Embryonic facial prominence (tissue), 1 donor: ENCODE data around the gene NRXN3.

Experiments used
- DNase-seq: peaks from one replicate; pipeline ENCODE4 v3.0.0-alpha.2; 2016; ENCODE audit errors: extremely low spot score

Gene NRXN3

DNA sequence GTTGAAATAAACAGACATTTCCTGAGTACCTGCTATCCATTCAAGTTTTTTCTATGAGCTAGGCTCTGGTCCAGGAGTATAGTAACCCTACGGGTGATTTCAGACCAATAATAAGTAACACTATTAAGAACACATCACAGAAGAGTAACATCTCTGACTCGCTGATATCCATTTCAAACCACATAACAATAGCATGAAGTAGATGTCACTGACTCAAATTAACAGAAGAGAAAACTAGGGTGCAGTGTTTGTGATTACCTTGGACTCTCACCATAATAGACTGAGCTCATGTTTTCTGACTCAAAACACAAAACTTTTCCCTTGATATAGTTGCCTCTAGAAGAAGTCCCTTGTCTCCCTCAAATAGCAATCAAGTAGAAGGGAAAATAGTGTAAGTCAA, 1618.2 kb downstream of the NRXN3 start:
- no peak for DNase-seq

DNA sequence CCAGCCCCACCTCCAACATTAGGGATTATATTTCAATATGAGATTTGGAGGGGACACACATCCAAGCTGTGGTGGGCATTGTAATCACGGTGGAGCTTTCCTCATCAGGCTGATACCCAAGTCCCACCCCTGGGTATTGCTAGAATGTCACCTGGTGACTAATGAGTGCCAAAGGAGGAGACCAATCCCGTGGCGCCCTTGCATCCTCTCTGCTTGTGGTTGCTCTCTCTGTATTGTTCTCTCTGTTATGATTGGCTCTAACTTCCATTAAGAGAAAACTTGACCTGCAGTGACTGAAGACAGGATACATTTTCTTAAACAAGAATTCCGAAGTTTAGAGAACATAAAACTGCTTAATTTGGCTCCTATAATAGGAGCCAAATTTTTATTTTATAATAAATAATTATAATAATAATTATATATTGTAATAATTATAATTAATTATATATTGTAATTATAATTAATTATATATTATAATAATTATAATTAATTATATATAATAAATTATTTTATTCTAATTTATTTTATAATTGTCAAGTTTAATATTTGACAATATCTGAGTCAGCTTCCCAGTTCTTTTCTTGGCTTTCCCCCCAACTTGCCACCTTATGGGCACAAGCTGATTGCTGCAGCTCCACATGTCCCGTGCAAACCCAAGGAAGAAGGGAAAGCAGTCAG, 1621.0 kb downstream of the NRXN3 start:
- DNase-seq = no peak

DNA sequence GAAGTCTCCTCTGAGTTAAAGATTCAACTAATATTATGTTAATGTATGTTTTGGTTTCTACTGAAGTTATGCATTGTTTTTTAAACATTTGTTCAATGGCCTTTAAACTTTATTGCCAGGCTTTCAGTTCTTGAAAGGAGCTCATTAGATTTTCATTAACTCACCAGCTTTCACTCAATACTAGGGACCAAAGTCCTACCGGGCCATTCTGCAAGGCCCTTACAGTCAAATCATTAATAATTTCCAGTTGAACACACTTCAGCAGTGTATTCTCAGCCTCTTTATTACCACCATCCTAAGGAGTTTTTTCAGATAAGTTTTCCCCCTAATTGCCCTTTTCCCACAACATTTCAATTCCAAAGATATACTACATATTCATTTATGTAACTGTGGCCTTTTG, 1631.9 kb downstream of the NRXN3 start:
- DNase-seq = no peak

- DNase-seq = no peak
Measured at GRCh38 chr14:79805636-79806035, 1635.5 kb downstream of the NRXN3 start.

DNA sequence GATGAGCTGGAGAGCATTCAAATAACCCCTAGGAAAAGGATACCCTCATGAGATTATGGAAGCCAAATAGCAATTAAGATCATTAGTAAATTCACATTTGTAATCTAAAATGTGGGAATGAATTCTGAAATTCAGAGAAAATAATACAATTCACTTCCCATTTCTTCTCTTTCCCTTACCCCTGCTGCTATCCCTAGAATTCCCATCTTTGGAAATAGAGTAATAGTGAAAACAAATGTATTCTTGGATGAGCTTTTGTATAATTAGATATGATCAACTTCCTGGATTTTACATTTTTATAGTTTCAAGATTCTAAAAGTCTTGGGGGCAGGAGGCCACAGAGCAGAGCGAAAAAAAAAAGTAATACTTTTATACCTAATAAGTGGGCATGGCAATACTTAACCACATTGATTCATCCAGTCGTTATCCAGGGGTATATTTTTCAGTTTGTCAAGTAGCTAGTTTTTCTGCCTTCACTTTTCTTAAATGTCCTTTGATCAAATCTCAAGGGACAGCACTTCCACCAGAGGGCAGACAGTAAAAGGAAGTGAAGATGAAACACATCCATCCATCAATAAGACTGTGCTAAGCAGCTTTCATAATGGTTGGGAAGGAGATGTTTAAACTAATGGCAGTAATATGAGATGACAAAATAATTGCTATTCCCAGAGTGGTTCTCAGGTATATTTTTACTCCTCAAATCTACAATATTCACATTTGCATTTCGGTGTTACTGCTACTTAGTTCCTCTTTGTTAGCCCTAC, 1639.9 kb downstream of the NRXN3 start:
- no peak for DNase-seq

GRCh38 chr14:79820866-79821535, 1650.8 kb downstream of the NRXN3 start:
- DNase-seq = no peak

DNA sequence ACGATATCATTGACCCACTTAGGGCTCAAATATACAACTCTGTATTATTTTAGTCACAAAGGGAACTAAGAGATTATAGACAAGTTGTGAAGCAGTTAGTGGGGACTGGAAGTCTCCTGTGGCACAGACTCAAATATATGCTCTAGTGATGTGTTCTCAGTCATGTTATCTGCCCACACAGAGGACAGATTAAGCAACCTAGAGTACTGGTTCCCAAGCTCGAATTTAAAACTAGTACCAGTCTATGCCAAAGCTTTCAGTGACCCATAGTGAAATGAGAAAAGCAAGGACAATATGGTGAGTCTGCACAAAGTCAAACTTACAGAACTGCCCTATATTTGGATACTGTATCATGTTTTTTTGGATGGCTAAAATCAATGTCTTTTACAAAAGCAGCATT, 1651.9 kb downstream of the NRXN3 start:
- no peak for DNase-seq

DNA sequence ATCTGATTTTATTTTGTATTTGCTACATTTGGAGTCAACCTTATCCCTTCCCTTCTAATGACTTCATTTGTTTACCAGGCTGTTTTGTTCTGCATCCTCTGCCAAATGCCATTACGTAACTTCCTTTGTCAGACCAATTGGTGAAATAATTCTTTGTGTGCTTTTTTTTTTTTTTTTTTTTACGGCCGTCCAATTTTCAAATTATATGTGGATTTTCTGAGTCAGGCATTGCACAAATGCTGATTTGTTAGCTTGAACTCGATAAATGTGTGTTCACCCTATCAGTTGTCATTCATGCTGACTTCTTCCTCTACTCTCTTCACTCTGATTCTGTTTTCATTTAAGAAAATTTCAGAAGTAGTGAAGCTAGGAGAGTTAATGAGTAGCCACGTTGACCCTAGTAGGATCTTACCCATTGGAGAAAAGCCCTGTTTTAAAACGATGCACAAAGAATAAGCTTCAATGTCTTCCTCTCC, 1654.9 kb downstream of the NRXN3 start:
- no peak for DNase-seq

DNA sequence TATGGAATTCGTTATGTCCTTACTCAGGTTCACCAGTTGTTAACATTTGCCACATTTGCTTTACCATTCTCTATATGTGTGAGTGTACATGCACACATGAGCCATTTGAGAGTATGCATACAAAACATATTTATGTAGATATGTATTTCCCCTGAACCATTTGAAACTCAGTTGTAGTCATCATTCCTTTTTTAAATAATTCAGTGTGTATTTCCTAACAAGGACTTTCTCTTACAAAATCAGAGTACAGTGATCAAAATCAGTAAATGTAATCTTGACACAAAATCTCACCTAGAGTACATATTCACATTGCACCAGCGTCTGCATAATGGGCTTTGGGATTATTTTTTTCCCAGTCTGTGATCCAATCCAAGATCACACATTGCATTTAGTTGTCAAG, 1656.2 kb downstream of the NRXN3 start:
- DNase-seq = no peak

DNA sequence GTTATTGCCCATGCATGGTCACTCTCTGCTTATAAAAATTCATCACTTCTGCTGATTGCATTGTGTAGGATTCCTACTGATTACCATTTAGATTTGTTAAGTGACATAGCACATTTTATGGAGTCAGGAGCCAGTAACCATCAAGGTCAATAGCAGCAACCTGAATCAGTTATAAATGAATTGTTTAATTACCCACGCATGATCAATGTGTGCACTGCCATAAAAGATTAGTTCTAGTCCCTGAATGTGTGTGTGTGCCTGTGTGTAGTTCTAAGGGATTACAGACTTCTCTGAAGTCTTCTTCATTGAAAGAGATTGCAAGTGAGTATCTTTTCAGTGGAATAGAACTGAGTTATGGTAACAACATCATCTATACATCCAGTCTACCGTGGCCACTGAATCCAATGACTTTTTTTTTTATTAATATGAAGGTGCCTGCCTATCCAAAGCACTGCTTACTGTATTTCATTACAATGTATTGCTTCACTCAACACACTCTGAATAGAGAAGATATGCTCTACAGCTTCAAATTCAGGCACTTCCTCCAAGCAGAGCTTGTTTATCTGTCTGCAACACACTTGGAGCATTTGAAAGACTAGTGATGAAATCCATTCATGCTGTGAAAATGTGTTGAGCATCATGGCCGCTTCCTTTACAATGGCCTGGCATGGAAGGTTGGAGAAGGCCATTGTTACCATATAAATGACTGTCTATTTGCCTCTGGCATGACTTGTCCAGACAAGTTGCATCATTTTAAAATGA, 1659.4 kb downstream of the NRXN3 start:
- no peak for DNase-seq

DNA sequence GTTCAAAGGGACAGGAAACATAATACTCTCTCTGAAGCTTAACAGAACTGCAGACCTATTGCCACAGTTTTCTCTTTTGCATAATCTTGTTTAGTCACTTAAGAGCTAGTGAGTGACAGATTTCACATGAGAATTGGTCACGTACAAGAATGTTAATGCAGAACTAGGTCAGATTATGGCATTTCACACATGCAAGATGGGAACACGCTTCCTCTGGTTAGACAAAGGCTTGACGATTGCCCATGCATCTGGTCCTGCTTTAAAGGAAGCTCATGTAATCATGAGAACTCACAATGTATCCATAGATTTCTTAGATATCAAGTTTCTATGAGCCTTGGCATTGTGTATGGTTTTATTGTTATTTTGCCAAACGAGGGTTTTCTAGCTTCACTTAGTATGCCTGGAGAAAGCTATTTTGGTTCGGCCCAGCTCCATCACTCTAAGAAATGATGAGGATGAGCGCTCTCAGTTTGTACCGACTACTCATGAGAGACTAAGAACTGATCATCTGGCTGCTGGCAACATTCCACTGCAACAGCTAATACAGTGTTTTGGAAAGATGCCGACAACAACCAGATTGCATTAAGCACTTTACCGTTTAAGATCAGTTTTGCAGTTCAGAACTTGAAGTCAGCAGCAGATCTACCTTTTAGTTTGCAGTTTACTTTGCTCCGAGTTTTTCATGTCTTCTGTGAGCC, 1661.2 kb downstream of the NRXN3 start:
- DNase-seq = no peak

DNA sequence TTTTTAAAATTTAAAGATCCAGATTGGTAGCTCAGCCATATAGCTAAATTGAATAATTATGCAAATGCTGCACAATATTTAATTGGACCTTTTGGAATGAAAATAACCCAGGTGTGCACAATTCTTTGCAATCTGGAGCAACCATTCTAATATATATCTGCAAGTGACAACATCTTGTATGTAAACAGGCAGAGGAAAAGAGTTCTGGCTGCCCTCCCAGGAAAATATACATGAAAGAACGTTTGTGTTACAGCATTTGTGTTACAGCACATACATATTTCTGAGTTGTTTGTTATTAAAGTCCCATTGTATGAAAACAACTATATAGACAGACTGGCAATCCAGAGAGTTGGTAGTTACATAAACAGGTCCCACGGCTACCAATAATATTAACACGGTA, 1663.6 kb downstream of the NRXN3 start:
- DNase-seq = no peak

- DNase-seq = no peak
Measured at GRCh38 chr14:79834868-79835267, 1664.7 kb downstream of the NRXN3 start.

DNA sequence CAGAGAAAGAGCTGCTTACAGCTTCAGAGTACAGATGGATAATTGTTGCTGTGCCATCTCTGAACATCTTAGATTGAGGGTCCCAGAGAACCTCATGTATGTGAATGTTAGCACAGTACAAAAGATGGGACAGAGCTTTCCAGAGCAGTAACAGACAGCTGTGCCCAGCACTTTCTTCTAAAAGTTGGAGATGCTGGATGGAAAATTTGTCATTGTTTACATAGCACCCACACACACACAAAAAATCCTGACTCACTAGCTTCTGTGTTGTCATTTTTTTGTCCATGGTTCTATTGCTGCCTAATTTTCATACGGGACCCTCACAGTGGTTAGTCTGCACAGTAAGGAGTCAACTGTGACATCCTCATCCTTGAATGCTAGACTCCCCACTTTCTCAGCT, 1666.4 kb downstream of the NRXN3 start:
- no peak for DNase-seq

GRCh38 chr14:79837699-79838098, 1667.5 kb downstream of the NRXN3 start:
- no peak for DNase-seq

GRCh38 chr14:79840103-79840502, 1669.9 kb downstream of the NRXN3 start:
- DNase-seq = no peak

GRCh38 chr14:79840831-79841230, 1670.7 kb downstream of the NRXN3 start:
- DNase-seq = no peak

- no peak for DNase-seq
Measured at GRCh38 chr14:79841433-79841832, 1671.3 kb downstream of the NRXN3 start.

- no peak for DNase-seq
Measured at GRCh38 chr14:79842270-79842669, 1672.1 kb downstream of the NRXN3 start.

GRCh38 chr14:79852950-79853744, 1683.0 kb downstream of the NRXN3 start:
- DNase-seq = no peak

DNA sequence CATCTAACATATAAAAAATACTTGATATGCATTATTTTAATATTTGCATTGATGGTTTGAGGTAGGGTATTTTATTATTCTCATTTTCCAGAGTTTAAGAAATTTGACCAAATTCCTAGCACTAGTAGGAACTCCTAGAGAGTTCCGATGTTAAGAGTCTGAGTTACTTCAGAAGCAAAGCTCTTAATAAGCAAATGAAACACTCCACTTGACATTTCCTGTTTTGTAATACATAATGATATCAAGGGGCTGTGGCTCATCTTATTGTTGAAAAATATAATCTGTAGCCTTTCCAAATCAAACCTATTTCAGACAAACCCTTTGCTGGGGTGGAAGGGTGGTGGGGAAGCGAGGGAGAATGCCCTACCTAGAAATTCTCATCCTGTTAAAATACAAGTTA, 1685.6 kb downstream of the NRXN3 start:
- DNase-seq = no peak
